NCI-H1092 treated with DMSO at 0.1 percent for 48 hours (cell line): ENCODE measurements around the gene KRT17.

Source experiments
- DNase-seq: peaks from one replicate; lab custom pipeline; 2025; lab: John Stamatoyannopoulos, UW

Gene KRT17

GRCh38 chr17:41624208-41625101, at the start of gene KRT17:
KRT17 (minus strand) TSS chr17:41624575; CDS start chr17:41624509, 66 bp downstream.
- no peak for DNase-seq

- DNase-seq = no peak
Measured at GRCh38 chr17:41672153-41672552, 47.8 kb upstream of the KRT17 start.

- no peak for DNase-seq
Measured at GRCh38 chr17:41667280-41668041, 43.1 kb upstream of the KRT17 start.

- peak; percentile 78 for DNase-seq
Measured at GRCh38 chr17:41666708-41667279, 42.4 kb upstream of the KRT17 start.

- peak; percentile 85 for DNase-seq
Measured at GRCh38 chr17:41666237-41666641, 41.9 kb upstream of the KRT17 start.

GRCh38 chr17:41665566-41666236, 41.3 kb upstream of the KRT17 start:
- DNase-seq = peak; percentile 85

GRCh38 chr17:41664587-41665565, 40.5 kb upstream of the KRT17 start:
- DNase-seq = no peak

GRCh38 chr17:41664172-41664457, 39.7 kb upstream of the KRT17 start:
- no peak for DNase-seq

GRCh38 chr17:41663451-41664171, 39.2 kb upstream of the KRT17 start:
- DNase-seq = no peak

GRCh38 chr17:41660221-41660711, 35.9 kb upstream of the KRT17 start:
- no peak for DNase-seq

GRCh38 chr17:41659427-41660212, 35.2 kb upstream of the KRT17 start:
- no peak for DNase-seq

GRCh38 chr17:41658846-41659245, 34.5 kb upstream of the KRT17 start:
- DNase-seq = no peak

- no peak for DNase-seq
Measured at GRCh38 chr17:41657936-41658335, 33.6 kb upstream of the KRT17 start.

- no peak for DNase-seq
Measured at GRCh38 chr17:41657176-41657754, 32.9 kb upstream of the KRT17 start.

GRCh38 chr17:41656249-41657023, 32.1 kb upstream of the KRT17 start:
- DNase-seq = no peak

GRCh38 chr17:41655611-41656111, 31.3 kb upstream of the KRT17 start:
- DNase-seq = no peak

- no peak for DNase-seq
Measured at GRCh38 chr17:41654678-41655607, 30.6 kb upstream of the KRT17 start.
